NB4 (cell line): ENCODE measurements around the gene JAG2.

ENCODE experiments used
- DNase-seq: peaks from one replicate; pipeline ENCODE4 v3.0.0; 2010; ENCODE audit warnings: low read depth
- H3K4me3 ChIP-seq: one replicate; pipeline ENCODE4 v1.5.1; 2011; ENCODE audit warnings: mild to moderate bottlenecking, low read depth, low read length, moderate library complexity
- CTCF ChIP-seq: IDR thresholded peaks from one replicate; pipeline ENCODE4 v1.5.1; 2012; ENCODE audit warnings: low read depth, low read length
- MAX ChIP-seq: IDR thresholded peaks from 2 replicates; pipeline ENCODE4 v1.6.1; 2011; ENCODE audit warnings: low read depth, low read length
- MYC ChIP-seq: IDR thresholded peaks from 2 replicates; pipeline ENCODE4 v1.6.1; 2011; ENCODE audit warnings: low read depth, low read length
- POLR2A ChIP-seq: IDR thresholded peaks from 2 replicates; pipeline ENCODE4 v1.6.1; 2011; ENCODE audit warnings: mild to moderate bottlenecking; ENCODE audit not compliant: insufficient read length; ENCODE audit errors: extremely low read depth

The JAG2 gene

GRCh38 chr14:105141026-105141425 lies 27.6 kb downstream of the JAG2 start:
- no peak for TF ChIP-seq CTCF
- TF ChIP-seq MYC, result no peak
- no peak for TF ChIP-seq MAX
- no peak for TF ChIP-seq POLR2A
- no peak for DNase-seq
- no peak overlapping the region for H3K4me3 ChIP-seq

- DNase-seq, result no peak
- TF ChIP-seq MAX (no peak), POLR2A (no peak), CTCF (no peak), MYC (no peak)
- H3K4me3 ChIP-seq, result no peak overlapping the region
These were observed 28.0 kb downstream of the JAG2 start for GRCh38 chr14:105140581-105140980.

- DNase-seq, result no peak
- H3K4me3 ChIP-seq, result no peak overlapping the region
- TF ChIP-seq MYC (no peak), POLR2A (no peak), MAX (no peak), CTCF (no peak)
These were observed 28.7 kb downstream of the JAG2 start for GRCh38 chr14:105139831-105140239.

- H3K4me3 ChIP-seq, result no peak overlapping the region
- DNase-seq, result no peak
- TF ChIP-seq POLR2A, result no peak
These were observed 29.3 kb downstream of the JAG2 start for GRCh38 chr14:105139212-105139825.

- DNase-seq, result no peak
- TF ChIP-seq MAX (no peak), MYC (no peak), POLR2A (no peak), CTCF (no peak)
These were observed 29.9 kb downstream of the JAG2 start for GRCh38 chr14:105138551-105139111.

GRCh38 chr14:105138021-105138541 lies 30.5 kb downstream of the JAG2 start:
- H3K4me3 ChIP-seq, result no peak overlapping the region
- no peak for TF ChIP-seq CTCF
- no peak for TF ChIP-seq POLR2A
- no peak for DNase-seq

More at GRCh38 chr14:105138551-105139111, 29.9 kb downstream of the JAG2 start:
- H3K4me3 ChIP-seq, result no peak overlapping the region
